ENCODE results near the gene RASA3. TPM values are rescaled to one million over a fixed set of nuclear protein-coding genes. Genes with fewer than 3 reads are reported as not detected.

The RASA3 gene
- total and polyA plus RNA-seq, 2 of the 4 experiments (the other 2 are of a cell fraction): 21.0 to 31.4 TPM

DNA sequence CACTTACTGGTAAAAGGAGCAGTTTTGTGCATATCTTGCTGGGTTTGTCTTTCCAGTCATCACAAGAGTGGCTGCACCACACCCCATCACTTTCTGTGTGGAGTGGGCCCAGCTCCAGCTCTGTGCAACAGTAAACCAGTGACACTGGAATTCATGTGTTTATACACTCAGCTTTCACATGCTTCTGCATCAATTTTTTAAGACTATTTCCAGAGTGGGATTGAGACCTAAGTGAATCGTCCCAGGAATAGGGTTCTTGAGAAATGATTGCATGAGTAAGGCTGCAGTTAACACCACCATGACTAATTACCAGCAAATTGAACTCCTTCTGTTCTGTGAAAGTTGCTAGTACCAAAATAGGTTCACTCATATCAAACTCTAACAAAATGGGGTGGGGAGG, 41.3 kb upstream of the RASA3 start:
- no peak overlapping the region for H2AK5ac ChIP-seq (ENCODE audit: low read depth, low read length)
- in situ Hi-C loops (cut with MboI; ENCODE audit: low sequenced_read_pairs) (no loop called here), intact Hi-C loops (cut with micrococcal nuclease) (no loop called here), dilution Hi-C loops (cut with HindIII; ENCODE audit: low sequenced_read_pairs, unreplicated experiment) (no loop called here)
- no peak overlapping the region for H3K4me3 ChIP-seq (ENCODE audit: insufficient read depth, low read depth, low read length)
- no TSS peak for BruUV-seq (replicated peaks)
- H2AFZ ChIP-seq (replicated peaks; ENCODE audit: low read length, poor library complexity): no peak overlapping the region
- no peak overlapping the region for H3K56ac ChIP-seq (ENCODE audit: extremely low read depth, insufficient read depth, low read length)
- no peak overlapping the region for H3K4ac ChIP-seq (ENCODE audit: low read depth, low read length)
- H3K27ac ChIP-seq (ENCODE audit: insufficient read depth, low read length): no peak overlapping the region; the same call in 1 of the 2 replicates
- peak; percentile 43 for DNase-seq
- WGBS, 2 experiments (ENCODE audit: extremely low coverage in 2 of 2, insufficient read length in 1 of 2): no CpG with 5 or more reads among the region's 1 CpG
- H2BK120ac ChIP-seq (ENCODE audit: low read depth, low read length): no peak overlapping the region
- no peak overlapping the region for H2BK20ac ChIP-seq (ENCODE audit: low read depth, low read length)
- no peak overlapping the region for H3K9ac ChIP-seq (ENCODE audit: low read depth, low read length)
- TF ChIP-seq CEBPB (IDR thresholded peaks at IDR 0.05; ENCODE audit: low read depth, low read length) (no peak), POLR2A (IDR thresholded peaks at IDR 0.05; ENCODE audit: low read depth, low read length) (no peak), MXI1 (IDR thresholded peaks at IDR 0.05; ENCODE audit: borderline replicate concordance, low read depth, low read length) (no peak), FOS (IDR thresholded peaks at IDR 0.05; ENCODE audit: low read depth, low read length) (no peak), BHLHE40 (IDR thresholded peaks at IDR 0.05; ENCODE audit: low read depth, low read length) (no peak), RCOR1 (IDR thresholded peaks at IDR 0.05; ENCODE audit: insufficient replicate concordance, low read length) (no peak), RAD21 (IDR thresholded peaks at IDR 0.05; ENCODE audit: low read length) (no peak), CTCF (conservative IDR thresholded peaks at IDR 0.05; ENCODE audit: low read depth, low read length) (no peak), SMC3 (IDR thresholded peaks at IDR 0.05; ENCODE audit: low read depth, low read length) (no peak), RFX5 (IDR thresholded peaks at IDR 0.05; ENCODE audit: low read depth, low read length) (no peak), MAZ (IDR thresholded peaks at IDR 0.05; ENCODE audit: borderline replicate concordance, low read depth, low read length) (no peak), USF2 (IDR thresholded peaks at IDR 0.05; ENCODE audit: low read depth, low read length) (no peak), CHD1 (IDR thresholded peaks at IDR 0.05; ENCODE audit: low read depth, low read length) (no peak), NFE2L2 (IDR thresholded peaks at IDR 0.05; ENCODE audit: low read depth, low read length) (no peak)
- TF ChIP-seq, protein P1, sequence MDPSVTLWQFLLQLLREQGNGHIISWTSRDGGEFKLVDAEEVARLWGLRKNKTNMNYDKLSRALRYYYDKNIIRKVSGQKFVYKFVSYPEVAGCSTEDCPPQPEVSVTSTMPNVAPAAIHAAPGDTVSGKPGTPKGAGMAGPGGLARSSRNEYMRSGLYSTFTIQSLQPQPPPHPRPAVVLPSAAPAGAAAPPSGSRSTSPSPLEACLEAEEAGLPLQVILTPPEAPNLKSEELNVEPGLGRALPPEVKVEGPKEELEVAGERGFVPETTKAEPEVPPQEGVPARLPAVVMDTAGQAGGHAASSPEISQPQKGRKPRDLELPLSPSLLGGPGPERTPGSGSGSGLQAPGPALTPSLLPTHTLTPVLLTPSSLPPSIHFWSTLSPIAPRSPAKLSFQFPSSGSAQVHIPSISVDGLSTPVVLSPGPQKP (IDR thresholded peaks at IDR 0.05; ENCODE audit: borderline replicate concordance, low read depth, low read length): no peak
- no peak overlapping the region for H3K4me2 ChIP-seq (ENCODE audit: low read depth, low read length)
- H3K27me3 ChIP-seq (ENCODE audit: control insufficient read depth, insufficient read depth, low read length): peaks cover 17% of the 10 kb centered on the region
- peaks cover 5% of the 10 kb centered on the region; the same call in 1 of the 2 replicates for H3K4me1 ChIP-seq (ENCODE audit: control insufficient read depth, insufficient read depth, low read length)
- H2BK15ac ChIP-seq (ENCODE audit: low read depth, low read length): no peak overlapping the region
- no peaks in the 10 kb centered on the region for H3K36me3 ChIP-seq (ENCODE audit: control insufficient read depth, insufficient read depth, low read length)
- no peak overlapping the region for H4K8ac ChIP-seq (ENCODE audit: low read depth in 2 of 2, low read length in 2 of 2)
- H2AK9ac ChIP-seq (replicated peaks; ENCODE audit: low read depth, low read length, poor library complexity): no peak overlapping the region
- H4K5ac ChIP-seq (ENCODE audit: low read depth, low read length): no peak overlapping the region
- H3K23ac ChIP-seq (ENCODE audit: low read depth, low read length): no peak overlapping the region
- ATAC-seq (ENCODE audit: low read depth): peak; percentile 85
- no peaks in the 10 kb centered on the region for H4K20me1 ChIP-seq (ENCODE audit: insufficient read depth, low read length)
- ChIA-PET CTCF (interaction anchor here (0.6 kb wide), 1 partner anchor 14 kb away, joined by 3 read pairs; no protein-coding TSS in a partner anchor), POLR2A (ENCODE audit: unreplicated experiment) (no interaction called here)
- no peaks in the 10 kb centered on the region for H3K9me1 ChIP-seq (ENCODE audit: insufficient read depth, low read length)
- peaks cover 4% of the 10 kb centered on the region; the same call in 1 of the 2 replicates for H3K9me3 ChIP-seq (ENCODE audit: control insufficient read depth, insufficient read depth, low read length)
- H4K91ac ChIP-seq (ENCODE audit: insufficient read depth, low read depth, low read length): no peak overlapping the region
- H3K18ac ChIP-seq (ENCODE audit: low read depth, low read length): no peak overlapping the region
- H2BK5ac ChIP-seq (ENCODE audit: low read depth, low read length, poor library complexity, severe bottlenecking): no peak overlapping the region
- H3K79me1 ChIP-seq (ENCODE audit: low read depth in 1 of 2, low read length in 2 of 2): no peaks in the 10 kb centered on the region
- H3K14ac ChIP-seq (replicated peaks; ENCODE audit: low read depth, low read length): no peak overlapping the region

Data from IMR-90 (cell line).